GM18873 (cell line): Measurements from ENCODE around the gene SPAG5.
A peak's percentile ranks its signal among the peaks of the same experiment; 100 is the strongest.

Experiments
- ATAC-seq: cut with Tn5 transposase; IDR thresholded peaks from one replicate; pipeline ENCODE4 v1.9.1; 2021; ENCODE audit warnings: mild to moderate bottlenecking, moderate library complexity, moderate number of reproducible peaks; ENCODE audit not compliant: unreplicated experiment, low FRiP score

Gene SPAG5

GRCh38 chr17:28574526-28574925 is 24.3 kb downstream of the SPAG5 start:
- no peak for ATAC-seq

DNA sequence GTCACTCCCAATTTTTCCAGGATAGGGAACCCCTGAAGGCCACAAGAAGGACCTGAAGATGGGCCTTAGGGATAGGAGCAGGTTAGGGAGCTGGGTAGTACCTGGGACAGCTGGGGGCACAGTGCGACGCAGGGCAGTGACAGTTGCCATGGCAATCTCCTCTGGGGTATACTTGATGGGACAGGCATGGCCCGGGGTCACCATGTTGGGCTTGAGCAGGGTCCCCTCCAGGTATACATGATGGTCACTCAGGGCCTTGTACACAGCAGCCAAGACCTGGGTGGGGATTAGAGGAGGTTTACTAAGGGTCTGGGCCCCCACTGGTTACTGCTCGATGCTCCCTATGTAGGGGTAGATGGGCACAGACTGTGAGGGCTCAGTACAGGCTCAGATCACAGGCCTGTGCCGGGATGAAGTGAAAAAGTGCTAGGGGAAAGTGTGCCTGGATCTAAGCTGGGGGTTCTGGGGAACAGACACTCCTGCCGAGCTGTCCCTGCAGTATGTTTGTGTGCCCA is 24.8 kb downstream of the SPAG5 start:
- ATAC-seq: no peak

DNA sequence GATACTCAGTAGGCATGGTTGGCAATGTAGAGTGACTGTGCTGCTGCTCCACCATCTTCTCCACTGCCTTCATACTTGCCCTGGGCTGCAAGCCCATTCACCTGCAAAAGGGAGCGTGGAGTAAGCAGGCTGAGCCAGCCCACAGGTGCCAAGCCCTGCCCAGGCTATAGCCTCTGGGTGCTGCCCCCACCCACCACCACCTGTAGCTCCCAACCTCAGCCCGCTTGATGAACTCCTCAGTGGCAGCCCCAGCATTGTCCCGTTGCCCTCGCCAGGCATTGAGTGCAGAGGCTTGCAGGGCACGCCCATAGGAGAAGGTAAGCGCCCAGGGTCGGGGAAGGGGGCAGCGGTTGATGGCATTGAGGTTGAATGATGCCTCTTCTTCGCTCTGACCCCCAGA is 25.3 kb downstream of the SPAG5 start:
- no peak for ATAC-seq

DNA sequence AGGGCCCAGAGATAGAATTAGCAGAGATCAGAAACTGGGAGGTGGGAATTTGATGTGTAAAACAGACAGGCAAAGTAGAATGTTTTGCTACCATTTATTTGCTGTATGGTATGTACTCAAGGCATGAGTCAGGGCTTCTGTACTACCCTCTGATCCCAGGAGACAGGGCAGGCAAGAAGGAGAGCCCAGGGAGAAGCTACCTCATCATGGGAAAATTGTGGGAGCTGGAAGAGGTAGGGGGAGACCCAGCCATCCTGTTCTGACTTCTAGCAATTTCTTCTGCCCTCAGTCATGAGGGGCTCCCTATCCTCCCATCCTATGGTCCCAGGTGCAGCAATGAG is 25.8 kb downstream of the SPAG5 start:
- ATAC-seq: no peak

DNA sequence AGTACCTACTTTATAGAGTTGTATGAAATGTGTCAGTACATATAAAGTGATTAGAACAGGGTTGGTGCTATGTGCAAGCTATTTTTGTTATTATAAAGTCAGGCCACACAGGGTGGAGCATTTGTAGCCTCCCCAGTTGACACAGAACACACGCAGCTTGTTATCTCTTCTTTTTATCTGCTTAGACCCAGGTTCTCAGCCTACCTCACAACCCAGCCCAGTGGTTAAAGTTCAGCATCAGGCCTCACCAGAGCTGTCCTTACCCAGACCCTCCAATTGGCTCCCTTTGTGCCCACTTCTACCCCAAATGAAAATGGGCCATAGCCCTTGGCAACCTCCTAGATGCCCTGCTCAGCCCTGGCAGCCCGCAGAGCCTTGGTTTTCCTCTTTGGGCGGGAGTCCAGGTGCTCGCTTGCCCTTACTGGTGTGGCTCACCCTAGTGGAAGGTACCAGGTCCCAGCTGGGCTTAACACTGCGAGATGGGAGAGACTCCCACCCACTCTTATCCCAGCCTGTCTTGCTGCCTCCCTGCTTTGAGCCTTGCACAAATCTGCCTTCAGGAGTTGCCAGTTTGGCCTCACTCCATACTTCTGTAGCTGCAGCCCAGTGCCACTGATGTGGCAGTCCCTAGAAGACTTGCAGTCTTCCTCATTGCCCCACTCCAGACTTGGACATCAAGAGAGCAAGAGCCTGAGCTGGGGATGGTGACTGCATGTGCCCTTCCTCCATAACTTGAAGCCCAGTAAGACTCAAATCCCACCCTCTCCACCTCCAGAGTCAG is 26.4 kb downstream of the SPAG5 start:
- ATAC-seq: no peak

GRCh38 chr17:28571361-28572122 is 27.3 kb downstream of the SPAG5 start, which contains the start of gene PIGS:
Gene PIGS, minus strand, starts transcription at chr17:28571524. Its CDS starts 28 bp downstream, at chr17:28571496.
- peak; percentile 72 for ATAC-seq

DNA sequence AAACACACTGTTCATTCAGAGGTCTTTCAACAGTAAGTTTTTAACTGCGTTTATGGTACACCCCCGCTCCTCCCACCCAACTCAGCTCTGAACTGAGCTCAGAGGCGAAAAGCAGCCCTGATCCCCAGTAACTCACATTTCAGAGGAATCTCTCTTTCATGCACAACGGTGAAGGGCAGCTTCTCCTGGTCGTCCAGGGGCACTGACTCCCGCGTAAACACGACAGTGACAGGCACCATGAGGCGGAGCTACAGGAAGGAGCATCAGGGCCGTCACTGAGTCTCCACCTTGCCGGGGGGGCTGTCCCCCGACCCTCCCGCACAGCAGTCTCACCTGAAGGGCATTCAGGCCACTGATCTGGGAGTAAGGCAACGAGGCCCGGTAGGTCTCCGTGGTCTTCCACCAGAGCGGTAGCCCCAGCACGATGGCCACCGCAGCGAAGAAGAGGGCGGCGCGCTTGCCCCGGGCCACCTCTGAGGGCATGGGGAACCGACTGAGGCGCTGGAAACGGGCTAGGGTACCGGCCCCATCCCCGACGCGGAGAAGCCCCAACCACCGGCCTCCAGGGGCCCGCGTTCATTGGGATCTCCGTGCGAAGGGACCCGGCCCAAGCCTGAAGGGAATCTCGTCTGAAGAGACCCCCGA is 28.0 kb downstream of the SPAG5 start:
- ATAC-seq: peak; percentile 25

- ATAC-seq: no peak
Observed at GRCh38 chr17:28569446-28569845, 29.4 kb downstream of the SPAG5 start.

- ATAC-seq: no peak
Observed at GRCh38 chr17:28567604-28568003, 31.2 kb downstream of the SPAG5 start.

DNA sequence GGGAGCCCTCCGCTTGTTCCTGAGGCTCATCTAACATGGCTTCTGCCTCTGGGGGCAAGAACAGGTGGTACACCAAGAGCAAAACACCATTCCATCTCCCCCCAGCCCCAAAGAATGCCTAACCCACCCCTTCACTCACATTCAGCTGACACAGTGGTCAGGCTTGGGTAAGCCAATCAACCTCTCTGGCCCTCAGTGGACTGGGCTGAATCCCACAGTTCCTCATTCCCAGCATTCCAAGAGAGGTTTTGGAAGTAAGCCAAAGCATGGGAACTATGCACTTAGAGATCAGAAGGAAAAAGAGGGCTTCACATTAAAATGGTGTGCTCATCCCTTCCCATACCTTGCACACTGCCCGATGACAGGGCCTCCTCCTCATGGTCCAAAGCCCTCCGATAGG is 35.4 kb downstream of the SPAG5 start:
- ATAC-seq: no peak

DNA sequence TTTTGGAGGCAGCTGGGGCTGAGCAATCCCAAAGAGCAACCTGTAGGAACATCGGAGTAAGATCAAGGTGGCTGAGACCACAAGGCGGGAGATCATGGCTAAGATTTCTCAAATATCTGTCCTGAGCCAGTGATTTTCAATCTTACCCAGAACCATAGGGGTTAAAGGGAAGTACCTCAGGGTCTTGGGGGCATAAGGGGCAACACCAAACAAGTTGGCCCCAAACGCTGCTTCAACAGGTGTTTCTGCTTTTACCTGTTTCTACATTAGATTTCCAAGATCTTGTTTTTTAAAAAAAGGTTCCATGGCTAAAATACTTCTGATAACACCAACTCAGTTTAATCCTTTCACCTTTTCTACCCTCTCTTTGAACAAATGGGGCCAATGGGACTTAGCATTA is 43.8 kb downstream of the SPAG5 start:
- ATAC-seq: no peak

- no peak for ATAC-seq
Observed at GRCh38 chr17:28554565-28554964, 44.3 kb downstream of the SPAG5 start.

- no peak for ATAC-seq
Observed at GRCh38 chr17:28553000-28553505, 45.8 kb downstream of the SPAG5 start.

DNA sequence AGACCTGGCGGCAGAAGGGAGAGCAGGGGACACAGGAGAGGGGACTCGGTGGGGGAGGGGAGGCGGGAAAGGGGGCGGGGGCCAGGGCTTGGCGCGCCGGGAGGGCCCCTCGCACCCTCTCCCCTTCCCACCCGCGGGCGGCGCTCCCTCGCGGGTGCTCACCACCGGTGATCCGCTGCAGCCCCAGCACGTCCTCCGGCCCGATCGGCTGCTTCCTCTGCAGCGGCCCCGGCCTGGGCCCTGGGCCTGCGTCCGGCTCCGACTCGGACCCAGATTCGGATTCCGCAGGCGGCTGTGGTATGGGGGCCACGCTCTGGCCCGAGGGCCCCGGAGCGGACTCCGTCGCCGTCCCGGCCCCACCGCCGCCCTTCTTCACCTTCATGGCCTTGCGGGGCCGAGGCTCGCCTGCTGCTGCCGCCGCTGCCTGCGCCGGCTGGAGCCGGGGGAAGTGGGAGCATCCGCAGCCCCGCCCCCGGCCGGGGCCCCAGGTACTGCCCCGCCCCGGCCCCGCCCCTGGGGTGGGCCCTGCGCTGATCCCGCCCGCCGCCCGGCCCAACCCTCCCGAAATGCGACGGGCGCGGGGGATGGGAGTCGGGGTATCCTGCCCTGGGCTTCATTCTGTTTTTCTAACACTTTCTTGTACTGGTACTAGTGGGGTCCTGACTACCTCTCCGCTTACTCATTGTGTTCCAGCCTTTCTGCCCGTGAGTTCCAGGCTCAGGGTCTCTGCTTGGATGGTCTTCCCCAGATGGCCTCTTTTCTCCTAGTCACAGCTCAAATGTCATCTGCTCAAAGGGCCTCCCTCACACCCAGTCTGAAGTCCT is 46.4 kb downstream of the SPAG5 start, which contains the start of gene UNC119:
Gene UNC119, minus strand, starts transcription at position 449 of the 824 bp plus-strand sequence. Its CDS starts 67 bp downstream, at position 382.
- no peak for ATAC-seq

DNA sequence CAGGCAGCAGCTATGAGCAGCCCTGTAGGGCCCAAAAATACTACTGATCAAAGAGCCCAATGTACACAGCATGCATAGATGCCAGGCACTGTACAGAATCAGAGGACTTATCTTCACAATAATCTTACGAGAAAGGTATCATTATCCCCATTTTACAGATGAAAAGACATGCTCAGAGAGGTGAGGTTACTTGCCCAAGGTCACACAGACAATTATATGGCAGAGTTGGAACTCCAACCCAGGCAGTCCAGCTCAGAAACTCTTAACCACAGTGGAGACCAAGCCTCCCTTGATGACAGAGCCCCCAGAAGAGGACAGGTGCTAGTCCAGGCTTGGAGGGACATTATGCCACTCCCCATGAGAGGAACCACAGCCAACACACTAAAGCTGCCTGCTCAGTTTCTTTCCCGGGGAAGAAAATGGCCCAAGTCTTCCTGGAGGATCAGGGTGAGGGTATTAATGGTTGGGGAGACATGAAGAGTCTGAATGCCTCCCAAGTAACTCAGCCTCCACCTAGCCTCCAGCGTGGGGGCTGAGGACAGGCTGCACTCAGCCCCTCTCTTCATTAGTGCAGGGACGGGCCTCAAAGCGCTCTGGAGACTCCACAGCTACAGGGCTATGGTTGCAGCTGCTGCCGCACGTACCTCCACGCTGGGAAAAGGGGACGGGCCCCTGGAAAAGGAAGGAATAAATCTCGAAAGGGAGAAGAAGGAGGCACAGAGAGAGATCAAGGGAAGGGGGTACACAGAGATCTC is 47.2 kb downstream of the SPAG5 start:
- no peak for ATAC-seq

DNA sequence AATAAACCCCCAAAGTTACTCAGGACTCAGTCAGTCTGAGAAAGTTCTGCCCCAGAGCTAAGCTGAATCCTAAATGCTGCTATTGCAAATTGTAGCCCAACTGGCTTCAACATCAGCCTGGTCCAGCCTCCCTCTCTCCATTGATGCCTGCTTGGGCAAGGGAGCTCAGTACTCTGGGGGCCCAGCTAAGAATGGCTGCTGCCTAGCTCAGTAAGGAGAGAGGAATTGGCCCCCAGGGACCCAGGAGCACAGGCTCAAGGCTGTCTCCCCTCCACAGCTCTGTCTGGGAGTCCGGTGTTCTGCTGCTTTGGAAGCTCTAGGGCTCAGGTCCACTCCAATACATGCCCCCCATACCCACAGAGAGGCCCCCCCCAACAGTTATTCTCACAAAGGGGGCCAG is 48.0 kb downstream of the SPAG5 start:
- no peak for ATAC-seq

GRCh38 chr17:28549236-28550132 is 49.3 kb downstream of the SPAG5 start:
- ATAC-seq: no peak

DNA sequence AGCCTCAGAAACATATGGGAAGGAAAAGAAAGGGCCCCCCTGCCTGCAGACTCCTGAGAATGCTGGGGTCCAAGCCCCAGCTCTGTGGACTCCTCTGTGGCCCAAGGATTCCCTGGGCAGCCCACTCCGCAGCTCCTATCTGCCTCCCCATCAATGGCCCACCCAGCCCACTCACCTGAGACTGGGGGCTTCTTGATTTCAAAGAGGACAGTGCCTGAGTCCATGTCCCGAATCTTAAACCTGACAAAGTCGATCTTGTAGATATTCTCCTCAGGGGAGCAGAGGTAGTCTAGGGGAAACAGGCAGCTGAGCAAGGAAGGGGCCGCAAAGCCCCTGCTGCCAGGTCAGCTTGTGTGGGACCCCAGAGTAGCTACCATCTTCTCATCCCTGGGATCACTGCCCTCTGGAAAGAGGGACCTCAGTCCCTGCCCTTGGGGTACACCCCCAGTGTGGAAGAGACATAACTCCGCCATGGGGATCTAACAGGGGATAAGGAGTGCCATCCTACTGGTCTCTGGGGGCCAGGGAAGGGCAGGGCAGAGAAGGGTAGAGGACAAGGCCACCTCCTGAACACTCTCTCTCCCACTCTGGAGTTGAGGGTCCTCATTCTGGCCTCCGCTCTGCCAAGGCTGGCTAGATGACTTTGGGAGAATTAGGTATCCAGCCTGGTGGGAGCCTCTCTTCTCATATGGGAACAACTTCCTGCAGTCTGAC is 50.3 kb downstream of the SPAG5 start:
- no peak for ATAC-seq
